AG04450 (cell line): ENCODE data around the gene HIBCH. TPM values are rescaled to one million over a fixed set of nuclear protein-coding genes. Genes with fewer than 3 reads are reported as not detected.
"Not testable (repeated sequence)": the region's sequence is repeated elsewhere in the genome, so short reads cannot be mapped to it uniquely, and the experiment has no call there.

Experiments used
- CTCF ChIA-PET: fragments of 300-600, 350-600 bp; formaldehyde crosslinking; extraction: SDS; loops from one replicate; lab custom pipeline; 2022; ENCODE audit warnings: antibody characterized with exemption, inconsistent platforms; lab: Charles Lee
- POLR2A ChIA-PET: fragments of 350-600 bp; formaldehyde crosslinking; extraction: SDS; loops from one replicate; lab custom pipeline; 2021; ENCODE audit warnings: antibody characterized with exemption, inconsistent platforms; lab: Yijun Ruan, JAX
- DNase-seq: peaks from one replicate; pipeline ENCODE4 v3.0.0-alpha.2; 2011; ENCODE audit warnings: low read depth, low spot score
- H3K27ac ChIP-seq: one replicate; pipeline ENCODE4 v1.5.1; 2012; ENCODE audit warnings: low read depth, low read length, control low read depth
- H3K27me3 ChIP-seq: one replicate; pipeline ENCODE4 v1.6.0; 2012; ENCODE audit warnings: low read length; ENCODE audit not compliant: control insufficient read depth, insufficient read depth
- H3K4me3 ChIP-seq: 2 replicates; pipeline ENCODE4 v1.5.1; 2011; ENCODE audit warnings: mild to moderate bottlenecking, low read depth, low read length, control low read depth
- H3K9me3 ChIP-seq: 2 replicates; pipeline ENCODE4 v1.5.1; 2012; ENCODE audit warnings: low read length; ENCODE audit not compliant: control insufficient read depth, insufficient read depth
- polyA plus RNA-seq: library from polyadenylated mRNA; depleted of rRNA; stranded (reverse); fragments of >200 nt; gene quantifications from 2 replicates; pipeline ENCODE4 v1.2.3, GENCODE V29; 2011
- TF ChIP-seq, protein P1 (sequence below): IDR thresholded peaks from 2 replicates; pipeline ENCODE4 v1.5.1; 2011; ENCODE audit warnings: low read depth, low read length, control low read depth, inconsistent platforms

Gene HIBCH
- polyA plus RNA-seq, 1 experiment: 23.8 TPM

DNA sequence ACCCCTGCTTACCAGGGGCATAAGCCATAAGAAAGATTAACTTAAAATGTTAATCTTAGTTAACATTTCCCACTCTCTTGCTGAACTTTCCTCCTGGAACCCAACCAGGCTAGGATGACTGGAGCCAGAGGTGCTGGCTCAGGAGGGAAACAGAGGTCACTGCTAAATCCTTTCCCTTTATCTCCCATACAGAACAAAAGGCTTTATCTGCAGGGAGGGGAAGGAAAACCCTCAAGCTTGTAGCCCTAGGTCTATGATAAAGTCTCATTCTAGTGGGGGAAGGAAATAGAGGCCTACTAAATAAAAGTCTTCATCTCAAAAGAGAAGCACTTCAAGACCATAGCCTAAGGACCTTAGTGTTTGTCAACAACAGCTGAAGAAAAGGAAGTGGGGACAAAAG, 18.6 kb downstream of the HIBCH start:
- DNase-seq: no peak
- Histone ChIP-seq H3K27me3 (no peaks in the 10 kb centered on the region), H3K9me3 (no peaks in the 10 kb centered on the region), H3K27ac (no peak overlapping the region), H3K4me3 (no peak overlapping the region)
- POLR2A ChIA-PET: no interaction called here
- TF ChIP-seq, protein P1, sequence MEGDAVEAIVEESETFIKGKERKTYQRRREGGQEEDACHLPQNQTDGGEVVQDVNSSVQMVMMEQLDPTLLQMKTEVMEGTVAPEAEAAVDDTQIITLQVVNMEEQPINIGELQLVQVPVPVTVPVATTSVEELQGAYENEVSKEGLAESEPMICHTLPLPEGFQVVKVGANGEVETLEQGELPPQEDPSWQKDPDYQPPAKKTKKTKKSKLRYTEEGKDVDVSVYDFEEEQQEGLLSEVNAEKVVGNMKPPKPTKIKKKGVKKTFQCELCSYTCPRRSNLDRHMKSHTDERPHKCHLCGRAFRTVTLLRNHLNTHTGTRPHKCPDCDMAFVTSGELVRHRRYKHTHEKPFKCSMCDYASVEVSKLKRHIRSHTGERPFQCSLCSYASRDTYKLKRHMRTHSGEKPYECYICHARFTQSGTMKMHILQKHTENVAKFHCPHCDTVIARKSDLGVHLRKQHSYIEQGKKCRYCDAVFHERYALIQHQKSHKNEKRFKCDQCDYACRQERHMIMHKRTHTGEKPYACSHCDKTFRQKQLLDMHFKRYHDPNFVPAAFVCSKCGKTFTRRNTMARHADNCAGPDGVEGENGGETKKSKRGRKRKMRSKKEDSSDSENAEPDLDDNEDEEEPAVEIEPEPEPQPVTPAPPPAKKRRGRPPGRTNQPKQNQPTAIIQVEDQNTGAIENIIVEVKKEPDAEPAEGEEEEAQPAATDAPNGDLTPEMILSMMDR: no peak
- CTCF ChIA-PET: no interaction called here

DNA sequence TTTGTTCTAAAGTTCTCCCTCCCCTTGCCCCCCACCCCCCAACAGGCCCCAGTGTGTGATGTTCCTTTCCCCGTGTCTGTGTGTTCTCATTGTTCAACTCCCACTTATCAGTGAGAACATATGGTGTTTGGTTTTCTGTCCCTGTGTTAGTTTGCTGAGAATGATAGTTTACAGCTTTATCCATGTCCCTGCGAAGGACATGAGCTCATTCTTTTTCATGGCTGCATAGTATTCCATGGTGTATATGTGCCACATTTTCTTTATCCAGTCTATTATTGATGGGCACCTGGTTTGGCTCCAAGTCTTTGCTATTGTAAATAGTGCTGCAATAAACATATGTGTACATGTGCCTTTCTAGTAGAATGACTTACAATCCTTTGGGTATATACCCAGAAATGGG, 21.7 kb downstream of the HIBCH start:
- H3K27me3 ChIP-seq, H3K27ac ChIP-seq, DNase-seq, H3K9me3 ChIP-seq, H3K4me3 ChIP-seq, POLR2A ChIA-PET, CTCF ChIA-PET: not testable (repeated sequence)

DNA sequence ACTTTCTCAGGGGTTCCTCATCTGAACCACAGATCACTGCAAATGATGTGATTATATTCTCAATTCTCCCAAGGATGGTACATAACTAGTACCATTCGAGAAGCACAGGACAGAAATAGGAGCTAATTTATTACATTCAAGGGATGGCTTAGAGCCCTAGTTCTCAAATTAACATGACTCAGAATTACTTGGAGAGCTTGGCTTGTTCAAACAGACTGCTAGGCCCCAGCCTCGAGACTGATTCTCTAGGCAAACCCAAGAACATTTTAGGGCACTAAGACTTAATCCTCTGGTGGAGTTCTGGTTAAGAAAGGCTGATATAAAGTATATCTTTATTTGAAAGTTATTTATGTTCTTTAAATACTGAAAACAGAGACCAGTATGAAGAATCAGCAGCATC, 35.8 kb downstream of the HIBCH start:
- no peaks in the 10 kb centered on the region for H3K9me3 ChIP-seq
- TF ChIP-seq, protein P1: no peak
- H3K27me3 ChIP-seq: no peaks in the 10 kb centered on the region
- ChIA-PET POLR2A (no interaction called here), CTCF (interaction anchor here (1.2 kb wide), 1 partner anchor 195 kb away, joined by 4 read pairs; no protein-coding TSS in a partner anchor)
- no peak overlapping the region for H3K4me3 ChIP-seq
- DNase-seq: peak; percentile 13
- no peak overlapping the region for H3K27ac ChIP-seq

DNA sequence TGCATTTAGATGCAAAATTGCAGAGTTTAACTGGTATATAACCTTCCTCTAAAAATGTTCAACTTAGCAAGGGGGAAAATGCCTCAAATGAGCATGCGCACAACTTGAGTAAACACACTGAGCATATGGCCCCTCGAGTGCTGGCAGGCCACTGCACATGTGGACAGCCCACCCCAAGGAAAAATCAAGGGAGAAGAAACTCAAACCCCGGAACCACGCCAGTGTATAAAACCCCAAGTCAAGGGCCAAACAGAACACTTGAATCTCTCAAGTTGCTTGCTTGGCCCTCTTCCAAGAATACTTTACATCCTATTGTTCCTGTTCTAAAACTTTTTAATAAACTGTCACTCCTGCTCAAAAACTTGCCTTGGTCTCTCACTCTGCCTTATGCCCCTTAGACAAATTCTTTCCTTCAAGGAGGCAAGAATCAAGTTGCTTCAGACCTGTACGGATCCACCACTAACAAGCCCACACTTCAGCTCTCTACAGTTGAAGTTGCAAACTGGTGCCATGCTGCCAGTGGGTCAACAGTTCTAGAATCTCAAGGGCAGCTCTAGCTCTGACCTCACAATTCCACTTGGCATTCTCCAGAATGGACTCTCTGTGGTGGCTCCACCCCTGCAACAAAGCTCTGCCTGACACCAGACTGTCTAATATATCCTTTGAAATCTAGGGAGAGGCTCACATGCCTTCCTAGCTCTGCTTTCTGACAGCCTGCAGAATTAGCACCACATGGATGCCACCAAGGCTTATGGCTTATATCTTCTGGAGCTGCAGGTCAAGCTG, 38.9 kb downstream of the HIBCH start:
- Histone ChIP-seq H3K4me3 (no peak overlapping the region), H3K9me3 (no peaks in the 10 kb centered on the region; the same call in 1 of the 2 replicates), H3K27ac (no peak overlapping the region), H3K27me3 (no peaks in the 10 kb centered on the region)
- POLR2A ChIA-PET: no interaction called here
- CTCF ChIA-PET: interaction anchor here (2.2 kb wide), 1 partner anchor 192 kb away, joined by 7 read pairs; no protein-coding TSS in a partner anchor
- TF ChIP-seq, protein P1: no peak
- DNase-seq: no peak

DNA sequence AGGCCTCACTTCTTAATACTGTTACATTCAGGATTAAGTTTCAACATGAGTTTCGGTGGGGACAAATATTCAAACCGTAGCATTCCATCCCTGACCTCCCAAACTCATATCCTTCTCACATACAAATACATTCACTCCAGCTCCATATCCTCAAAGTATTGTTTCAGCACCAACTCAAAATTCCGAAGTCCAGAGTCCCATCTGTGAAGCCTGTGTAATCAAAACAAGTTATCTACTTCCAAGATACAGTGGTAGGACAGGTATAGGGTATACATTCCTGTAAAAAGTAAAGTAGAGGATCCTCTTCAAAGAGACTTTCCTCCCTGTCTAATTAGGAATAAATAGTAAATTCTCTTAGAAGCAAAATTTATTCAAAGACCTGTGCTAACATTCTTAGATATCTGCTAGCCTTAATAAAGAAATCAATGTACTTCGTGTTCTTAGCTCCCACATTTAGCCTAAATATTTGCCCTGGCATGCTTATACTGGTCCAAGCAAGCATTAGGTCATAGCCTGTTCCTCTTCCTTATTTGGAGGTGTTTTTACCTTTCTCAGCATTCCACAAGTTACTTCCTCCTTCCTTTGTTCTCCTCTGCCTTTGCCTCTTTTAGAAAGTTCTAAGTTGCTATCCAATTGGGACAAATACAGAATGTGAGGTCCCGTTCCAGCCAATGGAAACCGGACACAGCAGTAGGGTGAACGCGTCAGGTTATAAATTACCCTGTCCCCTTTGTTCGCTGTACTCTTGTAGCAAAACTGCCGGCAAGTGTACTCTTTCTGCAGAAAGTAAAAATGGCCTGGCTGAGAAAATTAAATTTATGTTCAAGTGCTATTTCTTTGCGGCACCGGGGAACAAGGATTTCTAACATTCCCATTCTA, 40.1 kb downstream of the HIBCH start:
- POLR2A ChIA-PET, H3K4me3 ChIP-seq, H3K27ac ChIP-seq, H3K9me3 ChIP-seq, DNase-seq, H3K27me3 ChIP-seq: not testable (repeated sequence)
- CTCF ChIA-PET: interaction anchor here (0.7 to 4.4 kb wide), 4 partner anchors 23 to 213 kb away, joined by 3 to 31 read pairs (median 4); no protein-coding TSS in a partner anchor
